HepG2 (cell line): ENCODE measurements around the gene GPATCH4. TPM values are rescaled to one million over a fixed set of nuclear protein-coding genes. Genes with fewer than 3 reads are reported as not detected.

ENCODE experiments used
- ATAC-seq: fragments of 200-7000 bp; cut with Tn5 transposase; 3 replicates; pipeline ENCODE4 v1.9.1; 2020; ENCODE audit warnings: mild to moderate bottlenecking, moderate library complexity
- BruUV-seq: library from RNA; stranded (reverse); fragments of 400-500 nt; replicated peaks from 2 replicates; lab custom pipeline; 2021; lab: Mats Ljungman, UMichigan
- CTCF ChIA-PET: fragments of 300-600 bp; formaldehyde crosslinking; extraction: SDS; loops from one replicate; lab custom pipeline; 2021; ENCODE audit warnings: low total read pairs, inconsistent platforms, low intra/inter-chr PET ratio; lab: Yijun Ruan, JAX
- POLR2A ChIA-PET: fragments of 350-600 bp; sonication (Branson Sonifier 250); formaldehyde crosslinking; loops from one replicate; lab custom pipeline; 2020; ENCODE audit warnings: antibody characterized with exemption, inconsistent platforms; lab: Yijun Ruan, JAX
- DNase-seq: peaks from one replicate; pipeline ENCODE4 v3.0.0-alpha.2; 2015; ENCODE audit warnings: low spot score
- FAIRE-seq: peaks from 3 replicates; lab custom pipeline; 2011; peaks lifted over from hg19 to GRCh38; lab: Jason Lieb, UNC
- H2AFZ ChIP-seq: one replicate; pipeline ENCODE4 v1.6.1; 2011; ENCODE audit warnings: low read length, inconsistent platforms
- H3K27ac ChIP-seq: fragments of 300-600 bp; 3 replicates; pipeline ENCODE4 v1.8.0; 2011; ENCODE audit warnings: mixed run types, mild to moderate bottlenecking, mixed read lengths, low read length, inconsistent platforms; ENCODE audit not compliant: insufficient read depth; ENCODE audit errors: extremely low read length
- H3K27me3 ChIP-seq, 2 experiments: fragments of 200-600 bp in 1 of 2; 2 replicates in 1 of 2; 3 replicates in 1 of 2; pipeline versions ENCODE4 v1.6.0 to v1.8.0; 2011; ENCODE audit warnings: low read length in 2 of 2, mild to moderate bottlenecking in 2 of 2, moderate library complexity in 2 of 2, inconsistent platforms in 1 of 2; ENCODE audit not compliant: insufficient read depth in 2 of 2, control insufficient read depth in 1 of 2
- H3K36me3 ChIP-seq, 2 experiments: fragments of 200-600 bp in 1 of 2; replicated peaks in 1 of 2; 2 replicates in 1 of 2; 3 replicates in 1 of 2; pipeline versions ENCODE4 v1.5.1 to v1.8.0; 2011; ENCODE audit warnings: low read length in 2 of 2, inconsistent platforms in 1 of 2; ENCODE audit not compliant: insufficient read depth in 2 of 2, control insufficient read depth in 1 of 2
- H3K4me1 ChIP-seq: 2 replicates; pipeline ENCODE4 v1.5.1; 2012; ENCODE audit warnings: low read length, inconsistent platforms; ENCODE audit not compliant: insufficient read depth
- H3K4me2 ChIP-seq: 2 replicates; pipeline ENCODE4 v1.6.0; 2011; ENCODE audit warnings: low read depth, low read length, inconsistent platforms
- H3K4me3 ChIP-seq, 3 experiments: fragments of 200-600 bp in 1 of 3; sonication (generic), shearing (Covaris generic) in 1 of 3; replicated peaks in 1 of 3; 2 replicates each; pipeline ENCODE4 v1.5.1; 2011 to 2016; ENCODE audit warnings: low read length in 3 of 3, inconsistent platforms in 2 of 3, low read depth in 2 of 3, mild to moderate bottlenecking in 2 of 3, control low read depth in 1 of 3, mixed read lengths in 1 of 3; ENCODE audit not compliant: insufficient read depth in 1 of 3
- H3K79me2 ChIP-seq: one replicate; pipeline ENCODE4 v1.6.1; 2011; ENCODE audit warnings: low read length, inconsistent platforms; ENCODE audit not compliant: insufficient read depth
- H3K9ac ChIP-seq: 2 replicates; pipeline ENCODE4 v1.6.0; 2011; ENCODE audit warnings: mild to moderate bottlenecking, low read depth, low read length, inconsistent platforms; ENCODE audit not compliant: insufficient read depth
- H3K9me3 ChIP-seq: 2 replicates; pipeline ENCODE4 v1.5.1; 2012; ENCODE audit warnings: mild to moderate bottlenecking, low read length
- H4K20me1 ChIP-seq: 2 replicates; pipeline ENCODE4 v1.6.0; 2011; ENCODE audit warnings: inconsistent platforms, mild to moderate bottlenecking, low read length, moderate library complexity; ENCODE audit not compliant: insufficient read depth
- ATF6 ChIP-seq: sonication (generic); formaldehyde crosslinking; conservative IDR thresholded peaks from 2 replicates; pipeline ENCODE4 v1.4.0; 2020; ENCODE audit warnings: missing genetic modification reagents
- GMEB2 ChIP-seq: IDR thresholded peaks from 2 replicates; pipeline ENCODE4 v1.6.1; 2016; ENCODE audit warnings: missing biosample characterization, missing genetic modification reagents, low read depth
- ZBTB26 ChIP-seq: IDR thresholded peaks from 2 replicates; pipeline ENCODE4 v1.6.1; 2016; ENCODE audit warnings: missing compliant biosample characterization, missing genetic modification reagents, borderline replicate concordance
- ZNF550 ChIP-seq: sonication (generic); formaldehyde crosslinking; IDR thresholded peaks from 2 replicates; pipeline ENCODE4 v1.4.0; 2020; ENCODE audit warnings: mild to moderate bottlenecking, missing genetic modification reagents, borderline replicate concordance
- WGBS: methylation state at CpG from one replicate; pipeline ENCODE4 v1.1.6; 2017; ENCODE audit warnings: low lambda C conversion rate; 5-methylcytosine and 5-hydroxymethylcytosine counted together
- in situ Hi-C: cut with HindIII; loops from 2 replicates; pipeline ENCODE4 v1.10.0; 2017; ENCODE audit warnings: low pct_unique_long_range_greater_than_20kb; ENCODE audit not compliant: extremely low pct_ligation_motif_present
- intact Hi-C: fragments of 100-400 bp; cut with micrococcal nuclease; formaldehyde crosslinking; loops from one replicate; pipeline ENCODE4 v1.10.0; 2022; ENCODE audit not compliant: unreplicated experiment
- polyA plus RNA-seq, 8 experiments: library from polyadenylated mRNA; depleted of rRNA in 3 of 8; stranded (reverse) in 7 of 8; unstranded in 1 of 8; fragments of >200 nt; fragmentation: Illumina TruSeq in 4 of 8; extraction: Trizol in 4 of 8; gene quantifications; 2 replicates each; pipeline versions ENCODE4 v1.2.1 to v1.2.3, GENCODE V29; 2011 to 2016; ENCODE audit warnings: low read depth in 4 of 8, missing spikeins in 1 of 8, mixed read lengths in 1 of 8; ENCODE audit not compliant: insufficient read depth in 1 of 8
- total RNA-seq, 5 experiments: library from RNA; depleted of rRNA; stranded (reverse); fragments of >200 nt; fragmentation: Illumina TruSeq; extraction: Trizol; gene quantifications; 2 replicates each; pipeline ENCODE4 v1.2.3, GENCODE V29; 2016; ENCODE audit warnings: low read depth in 1 of 5

The GPATCH4 gene
- total and polyA plus RNA-seq, 2 of the 13 experiments (the other 11 are each of a cell fraction or from before 2014, with no cell fraction given) = 19.2 to 37.9 TPM

GRCh38 chr1:156629823-156630449, 28.7 kb upstream of the GPATCH4 start:
- no peaks in the 10 kb centered on the region for H4K20me1 ChIP-seq
- H3K79me2 ChIP-seq = no peaks in the 10 kb centered on the region
- H2AFZ ChIP-seq = no peak overlapping the region
- in situ Hi-C loops (no loop called here), intact Hi-C loops (no loop called here)
- no peak for FAIRE-seq
- 37% methylated on average over 8 of the region's 8 CpGs for WGBS
- no peak overlapping the region for H3K4me2 ChIP-seq
- H3K4me1 ChIP-seq = peaks cover 14% of the 10 kb centered on the region
- TF ChIP-seq ATF6 (CRISPR knock-in tag) = no peak
- TF ChIP-seq ZBTB26 (CRISPR knock-in tag) = no peak
- no peak for TF ChIP-seq ZNF550
- TF ChIP-seq GMEB2 (CRISPR knock-in tag) = no peak
- no peak overlapping the region for H3K9ac ChIP-seq
- BruUV-seq = no TSS peak
- ATAC-seq = no peak
- no peaks in the 10 kb centered on the region for H3K36me3 ChIP-seq
- H3K27me3 ChIP-seq = peaks cover 3 to 44% of the 10 kb centered on the region in 2 experiments
- no peak overlapping the region for H3K27ac ChIP-seq
- ChIA-PET POLR2A (no interaction called here), CTCF (no interaction called here)
- DNase-seq = no peak
- H3K9me3 ChIP-seq = no peaks in the 10 kb centered on the region
- H3K4me3 ChIP-seq = no peak overlapping the region
